ENCODE results near the gene TGM3.

The TGM3 gene

DNA sequence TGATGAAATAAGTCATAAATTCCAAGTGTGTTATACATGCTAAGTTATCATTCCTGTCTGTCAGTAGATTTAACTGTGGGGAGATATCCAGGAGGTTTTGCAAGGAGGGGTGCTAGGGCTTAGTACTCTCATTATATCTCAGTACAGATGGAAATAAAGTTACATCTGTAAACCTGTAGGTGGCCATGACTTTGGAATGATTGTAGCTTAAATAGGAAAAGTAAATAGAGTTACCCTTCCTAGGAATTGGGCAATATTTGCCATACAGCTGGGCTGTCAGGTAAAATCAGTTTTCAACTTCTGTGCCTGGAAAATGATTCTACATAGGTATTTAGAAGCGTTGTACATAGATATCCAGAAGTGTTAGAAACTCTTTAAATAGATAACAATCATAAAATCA is 19.8 kb upstream of the TGM3 start:
- H3K9me3 Mint-ChIP-seq (ENCODE audit: low read depth), result no peaks in the 10 kb centered on the region
- H3K36me3 Mint-ChIP-seq, result no peaks in the 10 kb centered on the region
- H3K27me3 Mint-ChIP-seq, result peaks cover 3% of the 10 kb centered on the region
- H3K27ac Mint-ChIP-seq, result no peak overlapping the region
- no peaks in the 10 kb centered on the region for H3K4me1 Mint-ChIP-seq (ENCODE audit: low read depth)
- H3K4me3 Mint-ChIP-seq, result no peak overlapping the region

DNA sequence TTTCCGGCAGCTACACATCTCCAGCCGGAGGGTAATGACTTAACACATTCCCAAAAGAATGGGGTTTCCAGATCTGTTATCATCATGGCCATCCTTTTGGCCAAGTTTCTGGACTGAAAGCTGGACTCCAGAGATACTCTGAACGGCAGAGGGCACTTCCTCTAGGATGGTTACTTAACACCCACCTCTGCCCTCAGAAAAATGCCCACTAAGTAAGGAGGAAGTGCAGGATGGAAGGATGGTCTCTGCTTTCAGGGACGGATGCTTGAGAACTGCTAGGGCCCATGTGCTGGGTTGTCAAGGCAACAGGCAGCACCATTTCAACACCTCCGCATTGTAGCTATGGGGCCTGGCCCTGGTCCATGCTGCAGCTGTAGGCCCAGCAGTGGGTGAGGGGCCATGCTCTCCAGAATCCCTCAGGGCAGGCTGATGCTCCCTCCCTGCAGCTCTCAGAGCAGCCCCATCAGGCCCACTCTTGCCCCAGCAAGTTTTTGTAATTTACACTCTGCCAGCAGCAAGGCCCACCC is 16.5 kb upstream of the TGM3 start:
- Mint-ChIP-seq H3K9me3 (ENCODE audit: low read depth) (no peaks in the 10 kb centered on the region), H3K4me1 (ENCODE audit: low read depth) (no peaks in the 10 kb centered on the region), H3K36me3 (no peaks in the 10 kb centered on the region), H3K4me3 (no peak overlapping the region), H3K27me3 (peaks cover 3% of the 10 kb centered on the region), H3K27ac (no peak overlapping the region)

DNA sequence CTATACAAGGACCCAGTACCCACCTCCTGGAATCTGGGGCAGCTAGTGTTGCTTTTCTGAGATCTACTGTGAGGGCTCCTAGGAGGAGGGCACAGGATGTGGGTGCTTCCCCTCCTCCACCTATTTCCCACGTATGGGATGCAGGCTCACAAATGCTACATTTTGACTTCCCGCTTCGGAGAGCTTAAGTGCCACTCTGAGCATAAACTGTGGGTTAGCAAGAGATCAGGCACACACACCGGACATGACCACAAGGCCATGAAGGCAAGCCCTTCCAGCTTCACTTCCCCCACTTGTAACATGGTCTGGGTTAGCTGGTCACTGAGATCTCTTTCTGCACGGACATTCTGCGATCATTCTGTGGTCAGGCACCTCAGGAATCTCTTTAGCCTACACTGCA is 15.7 kb upstream of the TGM3 start:
- Mint-ChIP-seq H3K36me3 (no peaks in the 10 kb centered on the region), H3K4me1 (ENCODE audit: low read depth) (no peaks in the 10 kb centered on the region), H3K27me3 (peaks cover 3% of the 10 kb centered on the region), H3K4me3 (no peak overlapping the region), H3K9me3 (ENCODE audit: low read depth) (no peaks in the 10 kb centered on the region), H3K27ac (no peak overlapping the region)

DNA sequence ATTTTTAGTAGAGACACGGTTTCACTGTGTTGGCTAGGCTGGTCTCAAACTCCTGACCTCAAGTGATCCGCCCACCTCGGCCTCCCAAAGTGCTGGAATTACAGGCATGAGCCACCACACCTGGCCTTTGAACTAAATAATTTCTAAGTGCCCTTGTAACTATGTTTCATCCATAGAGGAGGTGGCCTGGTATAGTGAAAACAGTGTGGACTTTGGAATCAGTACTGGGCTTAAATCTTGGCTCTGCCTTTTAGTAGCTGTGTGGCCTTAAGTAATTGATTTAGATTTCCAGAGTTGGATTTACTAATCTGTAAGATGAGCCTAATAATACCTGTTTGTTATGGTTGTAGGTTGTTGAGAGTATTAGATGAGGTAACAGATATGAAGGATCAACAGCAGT is 14.2 kb upstream of the TGM3 start:
- H3K4me3 Mint-ChIP-seq, result no peak overlapping the region
- H3K4me1 Mint-ChIP-seq (ENCODE audit: low read depth), result no peaks in the 10 kb centered on the region
- H3K27ac Mint-ChIP-seq, result no peak overlapping the region
- no peaks in the 10 kb centered on the region for H3K36me3 Mint-ChIP-seq
- no peaks in the 10 kb centered on the region for H3K9me3 Mint-ChIP-seq (ENCODE audit: low read depth)
- H3K27me3 Mint-ChIP-seq, result peaks cover 3% of the 10 kb centered on the region

DNA sequence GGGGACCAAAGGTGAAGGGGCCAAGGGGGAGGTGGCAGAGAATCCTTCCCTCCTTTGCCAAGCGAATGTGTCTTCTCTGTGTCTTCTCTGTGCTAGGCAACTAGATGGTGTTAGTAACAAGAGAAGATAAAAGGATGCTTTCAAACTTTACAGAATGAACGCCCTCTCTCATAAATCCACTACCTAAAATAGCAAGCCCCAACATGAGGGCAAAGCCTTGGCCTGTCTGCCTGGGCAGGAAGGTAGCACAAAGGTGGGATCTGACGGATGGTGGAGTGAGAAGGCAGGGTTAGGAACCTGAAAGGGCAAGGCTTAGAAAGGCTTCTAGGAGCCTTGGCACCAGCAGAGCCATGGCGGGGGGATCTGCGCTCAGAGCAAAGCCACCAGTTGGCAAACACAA is 13.6 kb upstream of the TGM3 start:
- H3K4me1 Mint-ChIP-seq (ENCODE audit: low read depth), result no peaks in the 10 kb centered on the region
- H3K27me3 Mint-ChIP-seq, result peaks cover 3% of the 10 kb centered on the region
- H3K27ac Mint-ChIP-seq, result no peak overlapping the region
- H3K36me3 Mint-ChIP-seq, result no peaks in the 10 kb centered on the region
- no peaks in the 10 kb centered on the region for H3K9me3 Mint-ChIP-seq (ENCODE audit: low read depth)
- H3K4me3 Mint-ChIP-seq, result no peak overlapping the region

DNA sequence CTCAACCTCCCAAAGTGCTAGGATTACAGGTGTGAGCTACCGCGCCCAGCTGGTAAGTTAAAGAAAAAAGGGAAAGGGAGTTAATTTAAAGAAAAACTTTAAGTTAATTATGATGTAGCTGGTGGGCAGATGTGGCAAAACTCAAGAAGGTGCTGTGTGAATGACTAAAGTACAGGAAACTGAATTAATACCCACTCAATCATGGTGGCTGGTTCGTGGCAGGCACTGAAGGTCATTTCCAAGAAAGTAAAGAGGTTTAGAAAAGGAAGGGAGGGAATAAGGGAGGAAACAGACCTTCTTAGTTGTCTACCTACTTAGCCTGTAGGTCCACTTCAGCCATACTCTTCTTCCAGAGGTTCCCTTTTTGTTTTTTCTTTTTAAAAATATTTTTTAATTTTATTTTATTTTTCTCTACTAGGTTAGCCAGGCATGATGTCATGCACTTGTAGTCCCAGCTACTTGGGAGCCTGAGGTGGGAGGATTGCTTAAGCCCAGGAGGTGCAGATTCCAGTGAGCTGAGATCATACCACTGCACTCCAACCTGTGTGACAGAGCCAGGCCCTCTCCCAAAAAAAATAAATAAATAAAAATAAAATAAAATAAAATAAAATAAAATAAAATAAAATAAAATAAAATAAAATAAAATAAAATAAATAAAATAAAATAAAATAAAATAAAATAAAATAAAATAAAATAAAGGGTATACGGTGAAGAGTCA is 11.9 kb upstream of the TGM3 start:
- no peak overlapping the region for H3K27ac Mint-ChIP-seq
- peaks cover 3% of the 10 kb centered on the region for H3K27me3 Mint-ChIP-seq
- no peaks in the 10 kb centered on the region for H3K4me1 Mint-ChIP-seq (ENCODE audit: low read depth)
- H3K36me3 Mint-ChIP-seq, result no peaks in the 10 kb centered on the region
- H3K4me3 Mint-ChIP-seq, result no peak overlapping the region
- no peaks in the 10 kb centered on the region for H3K9me3 Mint-ChIP-seq (ENCODE audit: low read depth)

DNA sequence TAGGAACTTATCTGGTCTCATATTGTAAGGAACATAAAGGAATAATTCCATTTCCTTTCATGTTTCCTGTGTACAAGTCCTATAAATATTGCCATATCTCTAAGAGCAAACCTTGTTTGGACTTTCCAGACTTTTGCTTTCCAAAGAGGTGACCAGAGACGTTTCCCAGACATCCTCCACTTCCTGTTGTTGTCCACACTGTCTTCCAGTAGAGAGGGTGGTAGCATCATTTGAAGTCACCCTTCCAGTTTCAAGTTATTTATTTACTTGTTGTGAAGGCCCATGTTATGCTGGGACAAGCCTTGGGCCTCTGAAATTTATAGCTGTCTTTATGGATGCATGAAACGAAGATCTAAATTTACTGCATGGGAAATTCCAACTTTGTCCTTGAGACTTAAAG is 10.6 kb upstream of the TGM3 start:
- Mint-ChIP-seq H3K4me3 (no peak overlapping the region), H3K4me1 (ENCODE audit: low read depth) (no peaks in the 10 kb centered on the region), H3K27ac (no peak overlapping the region), H3K27me3 (peaks cover 7% of the 10 kb centered on the region), H3K9me3 (ENCODE audit: low read depth) (no peaks in the 10 kb centered on the region), H3K36me3 (no peaks in the 10 kb centered on the region)

DNA sequence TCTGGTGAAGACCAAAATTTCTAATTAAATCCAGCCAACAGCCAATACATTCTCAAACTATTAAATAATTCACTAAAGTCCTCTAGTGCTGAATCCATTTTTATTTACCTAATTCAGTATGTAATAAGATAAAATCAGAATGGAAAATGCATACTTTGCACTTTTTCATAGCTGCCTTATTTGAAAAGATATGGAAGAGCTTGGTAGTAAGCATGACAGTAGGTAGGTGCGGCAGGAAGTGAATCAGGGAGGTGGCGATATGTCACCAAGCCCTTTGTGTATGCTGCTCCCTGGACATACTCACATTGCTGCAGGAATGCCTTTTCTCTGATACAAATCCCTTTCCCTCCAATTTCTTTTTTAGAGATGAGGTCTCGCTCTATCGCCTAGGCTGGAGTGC is 10.2 kb upstream of the TGM3 start:
- no peak overlapping the region for H3K4me3 Mint-ChIP-seq
- H3K9me3 Mint-ChIP-seq (ENCODE audit: low read depth), result no peaks in the 10 kb centered on the region
- H3K36me3 Mint-ChIP-seq, result no peaks in the 10 kb centered on the region
- H3K4me1 Mint-ChIP-seq (ENCODE audit: low read depth), result no peaks in the 10 kb centered on the region
- H3K27ac Mint-ChIP-seq, result no peak overlapping the region
- peaks cover 7% of the 10 kb centered on the region for H3K27me3 Mint-ChIP-seq

DNA sequence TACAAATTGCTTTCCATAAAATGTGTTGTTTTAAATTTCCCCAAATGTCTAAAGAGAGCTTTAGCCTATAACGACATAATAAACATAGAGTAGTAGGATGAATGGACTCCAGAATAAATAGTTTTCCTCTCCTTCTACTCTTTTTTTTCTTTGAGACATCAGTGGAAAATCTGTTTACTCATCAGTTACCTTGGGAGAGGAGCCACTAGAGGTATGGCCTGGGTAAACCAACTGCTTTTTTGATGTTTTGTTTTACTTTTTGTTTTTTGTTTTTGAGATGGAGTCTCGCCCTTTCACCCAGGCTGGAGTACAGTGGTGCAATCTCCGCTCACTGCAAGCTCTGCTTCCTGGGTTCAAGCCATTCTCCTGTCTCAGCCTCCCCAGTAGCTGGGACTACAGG is 8.3 kb upstream of the TGM3 start:
- Mint-ChIP-seq H3K4me3 (no peak overlapping the region), H3K27me3 (peaks cover 7% of the 10 kb centered on the region), H3K27ac (no peak overlapping the region), H3K36me3 (no peaks in the 10 kb centered on the region), H3K4me1 (ENCODE audit: low read depth) (no peaks in the 10 kb centered on the region), H3K9me3 (ENCODE audit: low read depth) (no peaks in the 10 kb centered on the region)

DNA sequence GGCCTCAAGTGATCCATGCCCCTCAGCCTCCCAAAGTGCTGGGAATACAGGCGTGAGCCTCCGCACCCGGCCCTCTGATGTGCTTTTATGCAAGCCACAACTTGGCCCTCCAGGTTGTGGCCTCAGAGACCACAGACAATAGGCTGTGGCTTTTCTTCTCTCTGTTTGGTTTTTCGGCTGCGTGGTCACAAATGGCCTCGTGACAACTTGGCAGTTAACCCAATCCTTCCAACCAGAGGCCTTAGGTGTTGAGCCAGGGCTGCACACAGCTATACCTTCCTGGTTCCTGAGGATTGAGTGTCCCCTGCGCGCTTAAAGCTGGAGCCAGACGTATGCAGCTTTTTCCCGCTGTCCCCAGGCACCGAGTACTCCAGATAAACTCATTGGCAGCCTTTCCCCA is 6.3 kb upstream of the TGM3 start:
- Mint-ChIP-seq H3K4me1 (ENCODE audit: low read depth) (no peaks in the 10 kb centered on the region), H3K27ac (no peak overlapping the region), H3K36me3 (no peaks in the 10 kb centered on the region), H3K9me3 (ENCODE audit: low read depth) (no peaks in the 10 kb centered on the region), H3K27me3 (peaks cover 7% of the 10 kb centered on the region), H3K4me3 (no peak overlapping the region)

DNA sequence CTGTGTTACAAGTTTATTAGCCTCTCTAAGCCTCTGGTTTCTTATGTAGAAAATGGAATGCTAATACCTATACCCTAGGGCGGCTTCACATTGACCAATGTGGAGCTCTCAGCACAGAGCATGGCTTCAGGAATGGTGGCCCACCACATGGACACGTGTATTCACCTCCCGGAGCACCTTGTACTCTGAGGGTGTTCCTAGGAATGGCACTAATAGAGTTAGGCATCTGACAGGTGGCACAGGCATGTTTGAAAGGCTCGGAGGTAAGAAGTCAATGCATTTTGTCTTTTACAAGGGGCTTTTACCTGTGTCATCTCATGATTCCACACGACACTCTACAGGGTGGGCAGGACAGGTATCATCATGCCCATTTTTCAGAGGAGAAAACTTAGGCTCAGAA is 5.3 kb upstream of the TGM3 start:
- H3K4me1 Mint-ChIP-seq (ENCODE audit: low read depth), result no peaks in the 10 kb centered on the region
- H3K36me3 Mint-ChIP-seq, result no peaks in the 10 kb centered on the region
- no peak overlapping the region for H3K4me3 Mint-ChIP-seq
- H3K9me3 Mint-ChIP-seq (ENCODE audit: low read depth), result no peaks in the 10 kb centered on the region
- H3K27ac Mint-ChIP-seq, result no peak overlapping the region
- peaks cover 7% of the 10 kb centered on the region for H3K27me3 Mint-ChIP-seq

DNA sequence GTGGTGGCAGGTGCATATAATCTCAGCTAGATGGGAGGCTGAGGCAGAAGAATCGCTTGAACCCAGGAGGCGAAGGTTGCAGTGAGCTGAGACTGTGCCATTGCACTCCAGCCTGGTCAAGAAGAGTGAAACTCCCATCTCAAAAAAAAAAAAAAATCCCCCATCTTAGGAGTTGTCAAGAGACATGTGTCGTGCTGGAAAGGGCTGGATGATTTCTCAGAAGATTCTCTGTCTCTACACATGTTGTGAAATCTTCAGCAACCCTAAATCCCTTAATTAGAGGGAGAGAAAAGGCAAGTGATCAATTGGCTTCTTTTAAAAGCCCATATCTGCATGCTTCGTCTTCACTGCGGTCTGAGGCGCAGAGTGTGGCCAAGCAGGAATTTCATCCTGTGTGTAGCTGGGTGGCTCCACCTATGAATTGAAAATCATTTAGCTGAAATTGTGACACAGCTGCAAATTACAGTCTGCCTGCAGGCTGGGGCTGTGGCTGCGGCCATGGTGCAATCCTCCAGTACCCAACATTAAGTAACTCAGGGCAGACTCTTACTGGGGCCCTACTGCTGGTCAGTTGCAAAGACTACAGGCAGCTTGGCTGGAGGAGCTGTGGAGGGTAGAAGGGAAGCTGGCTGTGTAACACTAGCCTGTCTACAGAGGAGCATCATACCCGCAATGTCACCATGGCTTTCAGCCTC is 3.2 kb upstream of the TGM3 start:
- Mint-ChIP-seq H3K4me3 (no peak overlapping the region), H3K27me3 (peaks cover 7% of the 10 kb centered on the region), H3K9me3 (ENCODE audit: low read depth) (no peaks in the 10 kb centered on the region), H3K36me3 (no peaks in the 10 kb centered on the region), H3K4me1 (ENCODE audit: low read depth) (no peaks in the 10 kb centered on the region), H3K27ac (no peak overlapping the region)

DNA sequence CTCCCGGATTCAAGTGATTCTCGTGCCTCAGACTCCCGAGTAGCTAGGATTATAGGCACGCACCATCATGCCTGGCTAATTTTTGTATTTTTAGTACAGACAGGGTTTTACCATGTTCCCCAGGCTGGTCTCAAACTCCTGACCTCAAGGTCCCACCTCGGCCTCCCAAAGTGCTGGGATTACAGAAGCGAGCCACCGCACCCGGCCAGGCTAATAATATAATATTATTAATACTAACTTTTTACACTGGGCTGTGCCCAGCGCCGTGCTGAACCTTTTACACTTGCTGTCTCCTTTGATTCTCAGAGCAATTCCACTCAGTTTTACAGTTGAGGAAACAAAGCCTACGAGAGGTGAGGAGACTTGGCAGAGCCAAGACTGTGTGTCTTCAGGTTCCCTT is 2.3 kb upstream of the TGM3 start:
- no peaks in the 10 kb centered on the region for H3K36me3 Mint-ChIP-seq
- no peaks in the 10 kb centered on the region for H3K4me1 Mint-ChIP-seq (ENCODE audit: low read depth)
- no peak overlapping the region for H3K27ac Mint-ChIP-seq
- no peak overlapping the region for H3K4me3 Mint-ChIP-seq
- peaks cover 7% of the 10 kb centered on the region for H3K27me3 Mint-ChIP-seq
- H3K9me3 Mint-ChIP-seq (ENCODE audit: low read depth), result no peaks in the 10 kb centered on the region

DNA sequence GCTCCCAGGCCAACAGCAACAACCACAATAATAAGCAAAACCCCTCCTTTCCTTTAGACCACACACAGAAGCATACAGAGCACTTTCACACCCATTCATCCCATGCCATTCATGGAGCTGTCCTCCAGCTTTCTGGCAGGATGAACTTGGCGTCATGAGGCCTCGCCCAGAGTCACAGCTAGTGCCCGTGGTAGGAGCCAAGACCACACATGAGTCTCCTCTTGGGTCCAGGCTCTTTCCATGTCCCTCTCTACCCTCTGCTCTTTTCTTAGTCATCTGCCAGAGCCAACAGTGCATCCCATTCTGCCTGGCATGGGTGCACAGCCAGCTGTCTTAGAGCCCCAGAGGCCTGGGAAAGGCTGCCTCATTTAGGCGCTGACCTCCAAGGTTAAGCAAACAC is 1.8 kb upstream of the TGM3 start:
- H3K4me3 Mint-ChIP-seq, result no peak overlapping the region
- H3K27ac Mint-ChIP-seq, result no peak overlapping the region
- H3K9me3 Mint-ChIP-seq (ENCODE audit: low read depth), result no peaks in the 10 kb centered on the region
- H3K36me3 Mint-ChIP-seq, result no peaks in the 10 kb centered on the region
- H3K27me3 Mint-ChIP-seq, result peaks cover 4% of the 10 kb centered on the region
- H3K4me1 Mint-ChIP-seq (ENCODE audit: low read depth), result no peaks in the 10 kb centered on the region

DNA sequence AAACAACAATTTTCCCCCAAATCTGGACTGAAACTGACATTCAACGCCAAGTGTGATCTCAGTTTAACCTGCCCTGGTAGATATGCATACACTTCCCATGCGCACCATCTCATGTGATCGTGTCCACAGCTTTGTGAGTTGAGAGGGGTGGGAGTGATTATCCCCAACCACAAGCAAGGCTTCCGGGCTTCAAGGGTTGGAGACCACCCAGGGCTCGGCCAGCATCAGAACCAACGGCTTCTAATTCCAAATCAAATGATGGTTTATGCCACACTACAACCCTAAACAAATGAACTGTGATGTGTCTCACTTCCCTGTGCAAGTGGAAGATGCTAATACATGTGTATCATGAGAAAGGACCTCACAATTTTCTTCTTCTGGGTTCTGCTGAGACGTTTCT is 515 bp upstream of the TGM3 start:
- no peak overlapping the region for H3K27ac Mint-ChIP-seq
- H3K4me3 Mint-ChIP-seq, result no peak overlapping the region
- H3K4me1 Mint-ChIP-seq (ENCODE audit: low read depth), result no peaks in the 10 kb centered on the region
- no peaks in the 10 kb centered on the region for H3K36me3 Mint-ChIP-seq
- H3K9me3 Mint-ChIP-seq (ENCODE audit: low read depth), result no peaks in the 10 kb centered on the region
- no peaks in the 10 kb centered on the region for H3K27me3 Mint-ChIP-seq

Data from activated naive CD8-positive, alpha-beta T cell (primary cell).